ENCODE measurements around the gene APP.
"Not testable (repeated sequence)": the region's sequence is repeated elsewhere in the genome, so short reads cannot be mapped to it uniquely, and the experiment has no call there.

APP gene

GRCh38 chr21:26064506-26064905 lies 106.1 kb downstream of the APP start:
- DNase-seq (ENCODE audit: low read depth) = no peak

- DNase-seq (ENCODE audit: low read depth) = no peak
These were observed 109.1 kb downstream of the APP start for GRCh38 chr21:26061437-26061836.

DNA sequence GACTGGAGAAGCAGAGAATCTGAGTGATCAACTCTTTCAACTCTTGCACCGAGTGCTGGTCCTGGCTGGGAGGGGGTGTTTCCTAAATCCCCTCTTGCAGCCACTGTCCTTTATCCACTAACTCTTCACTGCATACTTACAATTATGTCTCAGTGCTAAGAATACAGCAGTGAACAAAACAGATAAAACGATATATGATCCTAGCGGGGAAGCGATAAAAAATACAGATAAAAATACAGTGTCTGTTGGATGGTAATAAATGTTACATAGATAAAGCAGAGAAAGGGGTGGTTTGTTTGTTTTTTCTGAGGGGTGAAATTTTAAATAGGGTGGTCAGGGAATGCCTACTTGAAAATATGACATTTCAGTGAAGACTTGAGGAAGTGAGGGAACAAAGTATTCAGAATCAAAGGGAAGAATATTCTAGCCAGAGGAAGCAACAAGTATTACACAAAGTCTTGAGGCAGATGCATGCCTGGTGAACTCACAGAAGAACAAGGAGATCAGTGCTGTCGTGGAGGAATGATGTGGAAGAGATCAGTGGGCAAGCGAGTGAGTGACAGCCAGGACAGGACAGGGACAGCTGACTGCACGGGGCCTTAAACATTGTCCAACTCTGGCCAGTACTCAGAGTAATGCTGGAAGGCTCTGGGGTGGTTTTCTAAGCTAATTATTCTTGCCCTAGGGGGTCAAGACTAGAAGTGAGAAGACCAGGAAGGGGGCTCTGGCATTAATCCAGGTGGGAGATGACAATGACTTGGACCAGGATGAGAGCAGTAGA lies 110.0 kb downstream of the APP start:
- no peak for DNase-seq (ENCODE audit: low read depth)

GRCh38 chr21:26057477-26058170 lies 112.9 kb downstream of the APP start:
- no peak for DNase-seq (ENCODE audit: low read depth)

DNA sequence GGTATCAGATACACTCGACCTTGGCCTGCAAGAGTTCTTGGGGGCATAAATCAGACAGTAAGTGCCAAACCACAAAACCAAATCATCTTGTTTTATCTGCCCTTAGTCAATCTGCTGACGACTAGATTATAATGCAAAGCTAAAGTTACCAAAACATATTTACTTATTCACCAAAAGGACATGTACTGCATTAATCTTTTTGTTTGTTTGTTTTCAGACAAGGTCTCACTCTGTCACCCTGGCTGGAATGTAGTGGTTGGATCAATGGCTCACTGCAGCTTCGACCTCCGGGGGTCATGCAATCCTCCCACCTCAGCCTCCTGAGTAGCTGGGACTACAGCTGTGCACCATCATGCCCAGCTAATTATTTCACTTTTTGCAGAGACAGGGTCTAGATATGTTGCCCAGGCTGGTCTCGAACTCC lies 114.7 kb downstream of the APP start:
- no peak for DNase-seq (ENCODE audit: low read depth)

- no peak for DNase-seq (ENCODE audit: low read depth)
These were observed 115.6 kb downstream of the APP start for GRCh38 chr21:26055010-26055409.

GRCh38 chr21:26052057-26052456 lies 118.5 kb downstream of the APP start:
- DNase-seq (ENCODE audit: low read depth) = no peak

DNA sequence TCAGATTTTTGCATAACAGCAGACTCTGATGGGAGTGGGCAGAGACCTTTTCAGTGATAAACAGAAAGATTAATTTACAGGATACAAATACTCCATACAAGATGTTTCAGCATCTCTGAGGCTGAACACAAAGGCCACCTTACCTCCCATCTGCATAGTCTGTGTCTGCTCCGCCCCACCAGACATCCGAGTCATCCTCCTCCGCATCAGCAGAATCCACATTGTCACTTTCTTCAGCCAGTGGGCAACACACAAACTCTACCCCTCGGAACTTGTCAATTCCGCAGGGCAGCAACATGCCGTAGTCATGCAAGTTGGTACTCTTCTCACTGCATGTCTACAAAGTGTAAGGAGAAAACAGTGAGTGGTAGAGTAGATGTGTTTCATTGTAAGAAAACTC lies 119.7 kb downstream of the APP start:
- DNase-seq (ENCODE audit: low read depth) = no peak

DNA sequence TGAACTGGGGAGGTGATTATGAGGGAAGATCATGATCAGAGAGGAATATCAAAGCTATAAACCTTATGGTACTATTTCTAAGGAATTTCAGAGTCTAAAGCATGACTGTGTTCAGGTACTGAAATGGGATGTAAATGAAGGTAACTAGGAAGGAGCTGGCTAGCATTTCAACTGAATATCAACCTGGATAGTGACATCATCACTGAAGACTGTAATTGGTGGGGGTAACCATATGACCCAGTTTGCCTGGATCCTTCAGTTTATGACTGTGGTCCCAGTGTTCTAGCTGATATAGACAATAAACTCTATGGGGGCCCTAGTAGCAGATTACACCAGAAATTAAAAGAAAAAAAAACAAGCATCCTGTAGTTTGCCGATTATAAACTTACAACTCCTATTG lies 120.8 kb downstream of the APP start:
- no peak for DNase-seq (ENCODE audit: low read depth)

- DNase-seq (ENCODE audit: low read depth) = no peak
These were observed 123.1 kb downstream of the APP start for GRCh38 chr21:26047279-26047967.

GRCh38 chr21:26043891-26044290 lies 126.7 kb downstream of the APP start:
- DNase-seq (ENCODE audit: low read depth) = no peak

DNA sequence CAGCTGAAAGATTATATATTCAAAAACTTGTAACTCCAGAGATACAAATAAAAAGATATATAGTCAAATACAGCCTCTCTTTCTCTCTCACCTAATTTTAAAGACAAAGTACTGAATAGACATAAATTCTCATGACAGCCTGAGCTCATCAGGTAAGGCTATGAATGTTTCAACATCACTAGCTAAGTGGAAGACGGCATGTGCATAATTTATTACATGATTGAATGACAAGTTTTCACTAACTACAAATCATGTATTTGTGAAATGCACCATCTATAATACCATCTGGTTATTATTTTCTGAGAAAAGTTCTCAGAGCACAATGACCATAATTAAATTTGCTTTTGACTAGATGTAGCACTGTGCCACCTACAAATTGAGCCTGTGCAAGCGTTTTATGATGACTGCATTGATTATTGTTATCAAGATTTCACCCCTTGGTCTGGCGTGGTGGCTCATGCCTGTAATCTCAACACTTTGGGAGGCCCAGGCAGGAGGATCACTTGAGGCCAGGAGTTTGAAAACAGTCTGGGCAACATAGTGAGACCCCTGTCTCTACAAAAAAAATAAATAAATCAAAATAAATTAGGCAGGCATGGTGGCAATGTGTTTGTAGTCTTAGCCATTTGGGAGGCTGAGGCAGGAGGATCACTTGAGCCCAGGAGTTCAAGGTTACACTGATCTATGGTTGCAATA lies 128.2 kb downstream of the APP start:
- no peak for DNase-seq (ENCODE audit: low read depth)

- DNase-seq (ENCODE audit: low read depth) = peak; percentile 20
These were observed 129.0 kb downstream of the APP start for GRCh38 chr21:26041431-26042180.

GRCh38 chr21:26036916-26037315 lies 133.7 kb downstream of the APP start:
- no peak for DNase-seq (ENCODE audit: low read depth)

GRCh38 chr21:26032263-26032662 lies 138.3 kb downstream of the APP start:
- DNase-seq (ENCODE audit: low read depth) = peak; percentile 8

DNA sequence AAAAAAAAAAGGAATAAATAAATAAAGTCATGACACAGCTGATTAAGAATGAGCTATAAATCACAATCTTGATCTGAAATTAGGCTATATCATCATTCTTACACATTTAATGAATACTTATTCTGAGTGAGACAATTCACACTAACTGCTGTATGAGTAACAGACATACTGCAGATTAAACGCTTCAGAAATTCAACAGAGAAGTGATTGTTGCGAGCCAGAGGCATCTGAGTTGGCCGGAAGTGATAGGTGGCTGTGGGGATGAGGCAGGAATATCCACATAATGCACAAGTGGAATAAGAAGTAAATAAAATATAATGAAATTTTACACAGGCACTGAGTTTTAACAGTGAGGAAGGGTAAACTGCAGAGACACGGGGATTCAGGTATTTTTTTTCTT lies 142.4 kb downstream of the APP start:
- no peak for DNase-seq (ENCODE audit: low read depth)

DNA sequence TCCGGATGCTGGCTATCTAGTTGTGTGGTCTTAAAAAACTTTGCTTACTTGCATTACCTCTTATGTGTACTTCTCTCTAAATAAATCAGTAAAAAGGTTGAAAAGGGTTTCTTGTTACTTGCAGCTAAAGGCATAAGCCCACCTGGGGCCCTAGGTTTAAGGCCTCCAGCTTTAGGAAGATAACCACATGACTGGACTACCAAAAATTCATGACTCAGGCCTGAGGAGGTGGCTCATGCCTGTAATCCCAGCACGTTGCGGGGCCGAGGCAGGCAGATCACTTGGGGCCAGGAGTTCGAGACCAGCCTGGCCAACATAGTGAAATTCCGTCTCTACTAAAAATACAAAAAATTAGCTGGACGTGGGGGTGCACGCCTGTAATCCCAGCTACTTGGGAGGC lies 142.9 kb downstream of the APP start:
- DNase-seq (ENCODE audit: low read depth) = no peak

GRCh38 chr21:26025536-26026512 lies 144.7 kb downstream of the APP start:
- DNase-seq (ENCODE audit: low read depth) = no peak

- DNase-seq (ENCODE audit: low read depth) = not testable (repeated sequence)
These were observed 147.2 kb downstream of the APP start for GRCh38 chr21:26023406-26023805.

- DNase-seq (ENCODE audit: low read depth) = not testable (repeated sequence)
These were observed 147.8 kb downstream of the APP start for GRCh38 chr21:26022598-26023337.
